Keratinocyte (primary cell): ENCODE results near the gene ZSWIM6. TPM values are rescaled to one million over a fixed set of nuclear protein-coding genes. Genes with fewer than 3 reads are reported as not detected.

Experiments
- DNase-seq: peaks from one replicate; pipeline ENCODE4 v3.0.0-alpha.2; 2011; ENCODE audit warnings: low read depth, missing footprints, low spot score
- FAIRE-seq: peaks from 2 replicates; lab custom pipeline; 2011; peaks lifted over from hg19 to GRCh38; lab: Jason Lieb, UNC
- H2AFZ ChIP-seq: 2 replicates; pipeline ENCODE4 v1.6.0; 2012; ENCODE audit warnings: low read length, control low read depth, inconsistent platforms; ENCODE audit not compliant: control insufficient read depth
- H3K27ac ChIP-seq: 2 replicates; pipeline ENCODE4 v1.5.1; 2011; ENCODE audit warnings: low read length; ENCODE audit not compliant: control insufficient read depth, insufficient read depth
- H3K27me3 ChIP-seq: 3 replicates; pipeline ENCODE4 v1.6.0; 2011; ENCODE audit warnings: low read length; ENCODE audit not compliant: control insufficient read depth, insufficient read depth; ENCODE audit errors: extremely low read depth
- H3K36me3 ChIP-seq, 2 experiments: 2 replicates in 1 of 2; 3 replicates in 1 of 2; pipeline ENCODE4 v1.5.1; 2011; ENCODE audit warnings: low read length in 2 of 2, mild to moderate bottlenecking in 1 of 2; ENCODE audit not compliant: control insufficient read depth in 2 of 2, insufficient read depth in 2 of 2; ENCODE audit errors: extremely low read depth in 1 of 2
- H3K4me1 ChIP-seq: 3 replicates; pipeline ENCODE4 v1.5.1; 2011; ENCODE audit warnings: low read length; ENCODE audit not compliant: control insufficient read depth, insufficient read depth; ENCODE audit errors: extremely low read depth
- H3K4me2 ChIP-seq: 3 replicates; pipeline ENCODE4 v1.6.0; 2011; ENCODE audit warnings: low read depth, low read length; ENCODE audit not compliant: control insufficient read depth, insufficient read depth; ENCODE audit errors: extremely low read depth
- H3K4me3 ChIP-seq, 3 experiments: fragments of 200-600 bp in 1 of 3; sonication (generic) in 1 of 3; 2 replicates in 2 of 3; 3 replicates in 1 of 3; pipeline ENCODE4 v1.5.1; 2011 to 2016; ENCODE audit warnings: low read length in 3 of 3, mild to moderate bottlenecking in 3 of 3, control low read depth in 2 of 3, inconsistent platforms in 1 of 3, low read depth in 1 of 3, mixed read lengths in 1 of 3, mixed run types in 1 of 3, moderate library complexity in 1 of 3; ENCODE audit not compliant: control insufficient read depth in 2 of 3, insufficient read depth in 2 of 3; ENCODE audit errors: extremely low read depth in 1 of 3
- H3K79me2 ChIP-seq: 2 replicates; pipeline ENCODE4 v1.6.0; 2012; ENCODE audit warnings: low read length; ENCODE audit not compliant: control insufficient read depth, insufficient read depth
- H3K9ac ChIP-seq: 3 replicates; pipeline ENCODE4 v1.6.0; 2011; ENCODE audit warnings: low read length; ENCODE audit not compliant: control insufficient read depth, insufficient read depth; ENCODE audit errors: extremely low read depth
- H3K9me1 ChIP-seq: 3 replicates; pipeline ENCODE4 v1.6.0; 2011; ENCODE audit warnings: low read length; ENCODE audit not compliant: control insufficient read depth, insufficient read depth; ENCODE audit errors: extremely low read depth
- H3K9me3 ChIP-seq: 2 replicates; pipeline ENCODE4 v1.5.1; 2012; ENCODE audit warnings: low read depth, low read length; ENCODE audit not compliant: control insufficient read depth
- H4K20me1 ChIP-seq: 3 replicates; pipeline ENCODE4 v1.6.0; 2011; ENCODE audit warnings: low read length; ENCODE audit not compliant: control insufficient read depth, insufficient read depth; ENCODE audit errors: extremely low read depth
- EZH2 ChIP-seq: IDR thresholded peaks from one replicate; pipeline ENCODE4 v1.6.1; 2012; ENCODE audit warnings: inconsistent platforms, mild to moderate bottlenecking, low read length, moderate library complexity
- dilution Hi-C: fragments of 300-500 bp; cut with MboI; formaldehyde crosslinking; loops from one replicate; pipeline ENCODE4 v1.7.0; 2020; ENCODE audit warnings: low sequenced_read_pairs; ENCODE audit not compliant: extremely low pct_ligation_motif_present
- polyA plus RNA-seq, 5 experiments: library from polyadenylated mRNA; depleted of rRNA in 3 of 5; stranded (reverse) in 3 of 5; stranded (forward) in 1 of 5; unstranded in 1 of 5; fragments of >200 nt; gene quantifications; 1 replicate in 1 of 5; 2 replicates in 3 of 5; 3 replicates in 1 of 5; pipeline versions ENCODE4 v1.2.1 to v1.2.3, GENCODE V29; 2011 to 2012; ENCODE audit warnings: missing spikeins in 2 of 5, low read depth in 1 of 5, low replicate concordance in 1 of 5
- TF ChIP-seq, protein P1 (sequence below), 3 experiments: IDR thresholded peaks in 1 of 3; conservative IDR thresholded peaks in 1 of 3; optimal IDR thresholded peaks in 1 of 3; 2 replicates in 2 of 3; 3 replicates in 1 of 3; pipeline versions ENCODE3 to v1.5.1; 2011; ENCODE audit warnings: low read length in 3 of 3, mild to moderate bottlenecking in 3 of 3, moderate library complexity in 2 of 3, control low read depth in 1 of 3, inconsistent platforms in 1 of 3; ENCODE audit not compliant: insufficient read depth in 2 of 3; ENCODE audit errors: extremely low read depth in 1 of 3

ZSWIM6 gene
- polyA plus RNA-seq, 1 donor (not counting 4 experiments of a cell fraction or from before 2014, with no cell fraction given), result 9.9 TPM

DNA sequence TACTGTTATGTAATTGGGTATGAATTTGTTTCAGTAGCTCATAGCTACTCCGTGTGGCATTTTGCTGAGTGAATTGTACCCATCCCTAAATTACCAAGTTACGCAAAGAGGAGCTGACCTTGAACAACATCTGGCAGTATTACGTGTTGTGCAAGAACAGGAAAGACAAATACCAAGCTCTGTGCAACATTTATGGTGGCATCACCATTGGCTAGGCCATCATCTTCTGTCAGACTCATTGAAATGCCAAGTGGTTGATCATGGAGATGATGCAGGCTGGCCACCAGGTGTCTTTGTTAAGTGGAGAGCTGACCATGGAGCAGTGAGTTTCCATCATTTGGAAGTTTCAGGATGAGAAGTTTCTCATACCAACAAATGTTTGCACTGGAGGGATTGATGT lies 15.0 kb downstream of the ZSWIM6 start:
- Histone ChIP-seq H3K4me2 (no peak overlapping the region), H3K27me3 (no peaks in the 10 kb centered on the region), H3K27ac (no peak overlapping the region), H3K79me2 (peaks cover 88% of the 10 kb centered on the region), H3K9me1 (no peaks in the 10 kb centered on the region), H3K9me3 (no peaks in the 10 kb centered on the region), H3K4me3 (no peak overlapping the region), H3K36me3 (peaks cover 0 to 2% of the 10 kb centered on the region in 2 experiments), H2AFZ (no peak overlapping the region), H3K9ac (no peak overlapping the region), H3K4me1 (peaks cover 4% of the 10 kb centered on the region), H4K20me1 (peaks cover 9% of the 10 kb centered on the region)
- DNase-seq (no peak), FAIRE-seq (no peak)
- TF ChIP-seq EZH2, result no peak
- TF ChIP-seq, protein P1, sequence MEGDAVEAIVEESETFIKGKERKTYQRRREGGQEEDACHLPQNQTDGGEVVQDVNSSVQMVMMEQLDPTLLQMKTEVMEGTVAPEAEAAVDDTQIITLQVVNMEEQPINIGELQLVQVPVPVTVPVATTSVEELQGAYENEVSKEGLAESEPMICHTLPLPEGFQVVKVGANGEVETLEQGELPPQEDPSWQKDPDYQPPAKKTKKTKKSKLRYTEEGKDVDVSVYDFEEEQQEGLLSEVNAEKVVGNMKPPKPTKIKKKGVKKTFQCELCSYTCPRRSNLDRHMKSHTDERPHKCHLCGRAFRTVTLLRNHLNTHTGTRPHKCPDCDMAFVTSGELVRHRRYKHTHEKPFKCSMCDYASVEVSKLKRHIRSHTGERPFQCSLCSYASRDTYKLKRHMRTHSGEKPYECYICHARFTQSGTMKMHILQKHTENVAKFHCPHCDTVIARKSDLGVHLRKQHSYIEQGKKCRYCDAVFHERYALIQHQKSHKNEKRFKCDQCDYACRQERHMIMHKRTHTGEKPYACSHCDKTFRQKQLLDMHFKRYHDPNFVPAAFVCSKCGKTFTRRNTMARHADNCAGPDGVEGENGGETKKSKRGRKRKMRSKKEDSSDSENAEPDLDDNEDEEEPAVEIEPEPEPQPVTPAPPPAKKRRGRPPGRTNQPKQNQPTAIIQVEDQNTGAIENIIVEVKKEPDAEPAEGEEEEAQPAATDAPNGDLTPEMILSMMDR (optimal IDR thresholded peaks at IDR 0.05 in 1 of 3, IDR thresholded peaks at IDR 0.05 in 1 of 3, conservative IDR thresholded peaks at IDR 0.05 in 1 of 3; ENCODE audit: extremely low read depth in 1 of 3, insufficient read depth in 2 of 3, low read length in 3 of 3), result no peak
- dilution Hi-C loops, result no loop called here

DNA sequence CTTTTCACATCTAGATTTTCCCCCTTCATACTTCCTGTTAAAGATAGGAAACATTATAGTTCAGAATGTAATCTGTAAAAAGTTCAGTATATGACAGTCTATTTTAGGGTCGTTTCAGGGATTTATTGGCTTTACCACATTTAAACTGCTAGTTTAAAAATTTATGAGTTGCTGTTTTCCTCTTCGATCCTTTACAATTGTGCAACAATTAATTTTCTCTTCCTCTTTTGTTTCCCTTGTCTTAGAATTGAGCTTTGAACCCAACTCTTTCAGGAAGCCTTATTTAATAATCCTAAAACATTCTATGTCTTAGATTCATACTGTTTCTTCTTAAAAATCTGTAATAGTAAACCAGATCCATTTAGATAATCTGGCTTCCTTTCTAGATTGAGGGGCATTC lies 16.4 kb downstream of the ZSWIM6 start:
- Histone ChIP-seq H3K9me3 (no peaks in the 10 kb centered on the region), H3K4me3 (no peak overlapping the region), H3K4me2 (no peak overlapping the region), H4K20me1 (peaks cover 12% of the 10 kb centered on the region), H3K27me3 (no peaks in the 10 kb centered on the region), H3K27ac (no peak overlapping the region), H3K79me2 (peaks cover 88% of the 10 kb centered on the region), H3K4me1 (no peaks in the 10 kb centered on the region), H3K9me1 (no peaks in the 10 kb centered on the region), H3K36me3 (peaks cover 0 to 2% of the 10 kb centered on the region in 2 experiments), H3K9ac (no peak overlapping the region), H2AFZ (no peak overlapping the region)
- DNase-seq (no peak), FAIRE-seq (no peak)
- TF ChIP-seq, protein P1 (optimal IDR thresholded peaks at IDR 0.05 in 1 of 3, IDR thresholded peaks at IDR 0.05 in 1 of 3, conservative IDR thresholded peaks at IDR 0.05 in 1 of 3; ENCODE audit: extremely low read depth in 1 of 3, insufficient read depth in 2 of 3, low read length in 3 of 3), result no peak
- TF ChIP-seq EZH2, result no peak
- dilution Hi-C loops, result no loop called here
